Measurements from ENCODE around the gene ZNF200.

DNA sequence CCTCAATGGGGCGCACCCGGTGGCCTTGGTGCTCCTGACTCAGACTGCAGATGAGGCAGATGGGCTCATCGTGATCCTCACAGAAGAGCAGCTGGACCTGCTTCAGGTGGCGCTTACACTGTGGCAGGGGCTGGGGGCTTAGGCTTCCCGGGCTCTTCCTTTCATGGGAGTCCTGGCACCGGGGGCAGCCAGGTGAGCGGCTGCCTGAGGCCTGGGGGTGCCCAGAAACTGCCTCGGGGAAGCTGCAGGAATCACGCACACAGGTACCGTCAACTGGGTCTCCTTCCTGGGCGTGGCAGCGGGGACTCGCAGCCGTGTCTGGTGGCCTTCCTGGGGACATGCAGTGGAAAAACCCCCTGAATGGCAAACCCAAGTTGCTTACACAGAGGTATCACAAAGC lies 14.5 kb upstream of the ZNF200 start:
- TF ChIP-seq, protein P1, sequence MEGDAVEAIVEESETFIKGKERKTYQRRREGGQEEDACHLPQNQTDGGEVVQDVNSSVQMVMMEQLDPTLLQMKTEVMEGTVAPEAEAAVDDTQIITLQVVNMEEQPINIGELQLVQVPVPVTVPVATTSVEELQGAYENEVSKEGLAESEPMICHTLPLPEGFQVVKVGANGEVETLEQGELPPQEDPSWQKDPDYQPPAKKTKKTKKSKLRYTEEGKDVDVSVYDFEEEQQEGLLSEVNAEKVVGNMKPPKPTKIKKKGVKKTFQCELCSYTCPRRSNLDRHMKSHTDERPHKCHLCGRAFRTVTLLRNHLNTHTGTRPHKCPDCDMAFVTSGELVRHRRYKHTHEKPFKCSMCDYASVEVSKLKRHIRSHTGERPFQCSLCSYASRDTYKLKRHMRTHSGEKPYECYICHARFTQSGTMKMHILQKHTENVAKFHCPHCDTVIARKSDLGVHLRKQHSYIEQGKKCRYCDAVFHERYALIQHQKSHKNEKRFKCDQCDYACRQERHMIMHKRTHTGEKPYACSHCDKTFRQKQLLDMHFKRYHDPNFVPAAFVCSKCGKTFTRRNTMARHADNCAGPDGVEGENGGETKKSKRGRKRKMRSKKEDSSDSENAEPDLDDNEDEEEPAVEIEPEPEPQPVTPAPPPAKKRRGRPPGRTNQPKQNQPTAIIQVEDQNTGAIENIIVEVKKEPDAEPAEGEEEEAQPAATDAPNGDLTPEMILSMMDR (conservative IDR thresholded peaks at IDR 0.05), result no peak
- TF ChIP-seq EZH2 (IDR thresholded peaks at IDR 0.05; ENCODE audit: low read depth), result no peak
